Neural cell (in vitro differentiated cells): ENCODE data around the gene SLAIN1.

Source experiments
- CTCF ChIP-seq: fragments of 450-650 bp; IDR thresholded peaks from 2 replicates; pipeline ENCODE4 v1.5.1; 2014; ENCODE audit warnings: antibody characterized with exemption, mild to moderate bottlenecking, moderate library complexity; ENCODE audit not compliant: poor library complexity, severe bottlenecking
- EP300 ChIP-seq: fragments of 450-650 bp; conservative IDR thresholded peaks from 2 replicates; pipeline ENCODE4 v1.6.1; 2014; ENCODE audit warnings: antibody characterized with exemption, mild to moderate bottlenecking, moderate library complexity; ENCODE audit not compliant: poor library complexity, severe bottlenecking
- EZH2 ChIP-seq: fragments of 200-600, 300-800 bp; shearing (Covaris generic), sonication (generic); IDR thresholded peaks from 2 replicates; pipeline ENCODE4 v1.6.1; 2014; ENCODE audit warnings: antibody characterized with exemption, low read length, borderline replicate concordance, mild to moderate bottlenecking; ENCODE audit not compliant: insufficient read depth, poor library complexity, severe bottlenecking
- MXI1 ChIP-seq: fragments of 450-650 bp; conservative IDR thresholded peaks from 2 replicates; pipeline ENCODE4 v1.6.1; 2014; ENCODE audit warnings: antibody characterized with exemption, mild to moderate bottlenecking; ENCODE audit not compliant: poor library complexity, severe bottlenecking
- POLR2AphosphoS5 ChIP-seq: IDR thresholded peaks from 2 replicates; pipeline ENCODE4 v1.6.1; 2012
- RAD21 ChIP-seq: fragments of 450-650 bp; conservative IDR thresholded peaks from 2 replicates; pipeline ENCODE4 v1.6.1; 2014; ENCODE audit warnings: antibody characterized with exemption, mild to moderate bottlenecking, moderate library complexity
- TAF1 ChIP-seq: IDR thresholded peaks from 2 replicates; pipeline ENCODE4 v1.6.1; 2012; ENCODE audit warnings: low read depth
- TF ChIP-seq, protein P1 (sequence below): IDR thresholded peaks from 2 replicates; pipeline ENCODE4 v1.6.1; 2012; ENCODE audit warnings: borderline replicate concordance

GRCh38 chr13:77687799-77688198 is 9.7 kb upstream of the SLAIN1 start:
- TF ChIP-seq, protein P1, sequence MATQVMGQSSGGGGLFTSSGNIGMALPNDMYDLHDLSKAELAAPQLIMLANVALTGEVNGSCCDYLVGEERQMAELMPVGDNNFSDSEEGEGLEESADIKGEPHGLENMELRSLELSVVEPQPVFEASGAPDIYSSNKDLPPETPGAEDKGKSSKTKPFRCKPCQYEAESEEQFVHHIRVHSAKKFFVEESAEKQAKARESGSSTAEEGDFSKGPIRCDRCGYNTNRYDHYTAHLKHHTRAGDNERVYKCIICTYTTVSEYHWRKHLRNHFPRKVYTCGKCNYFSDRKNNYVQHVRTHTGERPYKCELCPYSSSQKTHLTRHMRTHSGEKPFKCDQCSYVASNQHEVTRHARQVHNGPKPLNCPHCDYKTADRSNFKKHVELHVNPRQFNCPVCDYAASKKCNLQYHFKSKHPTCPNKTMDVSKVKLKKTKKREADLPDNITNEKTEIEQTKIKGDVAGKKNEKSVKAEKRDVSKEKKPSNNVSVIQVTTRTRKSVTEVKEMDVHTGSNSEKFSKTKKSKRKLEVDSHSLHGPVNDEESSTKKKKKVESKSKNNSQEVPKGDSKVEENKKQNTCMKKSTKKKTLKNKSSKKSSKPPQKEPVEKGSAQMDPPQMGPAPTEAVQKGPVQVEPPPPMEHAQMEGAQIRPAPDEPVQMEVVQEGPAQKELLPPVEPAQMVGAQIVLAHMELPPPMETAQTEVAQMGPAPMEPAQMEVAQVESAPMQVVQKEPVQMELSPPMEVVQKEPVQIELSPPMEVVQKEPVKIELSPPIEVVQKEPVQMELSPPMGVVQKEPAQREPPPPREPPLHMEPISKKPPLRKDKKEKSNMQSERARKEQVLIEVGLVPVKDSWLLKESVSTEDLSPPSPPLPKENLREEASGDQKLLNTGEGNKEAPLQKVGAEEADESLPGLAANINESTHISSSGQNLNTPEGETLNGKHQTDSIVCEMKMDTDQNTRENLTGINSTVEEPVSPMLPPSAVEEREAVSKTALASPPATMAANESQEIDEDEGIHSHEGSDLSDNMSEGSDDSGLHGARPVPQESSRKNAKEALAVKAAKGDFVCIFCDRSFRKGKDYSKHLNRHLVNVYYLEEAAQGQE, result no peak
- no peak for TF ChIP-seq EP300
- no peak for TF ChIP-seq EZH2
- no peak for TF ChIP-seq TAF1
- TF ChIP-seq POLR2AphosphoS5, result no peak
- TF ChIP-seq CTCF, result no peak
- no peak for TF ChIP-seq MXI1
- TF ChIP-seq RAD21, result no peak
